Kidney tubule cell (primary cell): ENCODE data around the gene PRKN.

Experiments
- DNase-seq: peaks from one replicate; pipeline ENCODE4 v3.0.0-alpha.2; 2018; ENCODE audit warnings: low spot score

Gene PRKN

GRCh38 chr6:162050579-162050978, 677.0 kb downstream of the PRKN start:
- DNase-seq, result no peak

GRCh38 chr6:162046324-162046723, 681.2 kb downstream of the PRKN start:
- DNase-seq, result no peak

- peak; percentile 51 for DNase-seq
Observed at GRCh38 chr6:162032620-162033019, 694.9 kb downstream of the PRKN start.

- no peak for DNase-seq
Observed at GRCh38 chr6:162029873-162030576, 697.5 kb downstream of the PRKN start.

GRCh38 chr6:162026843-162027242, 700.7 kb downstream of the PRKN start:
- peak; percentile 22 for DNase-seq

GRCh38 chr6:162026031-162026430, 701.5 kb downstream of the PRKN start:
- DNase-seq, result no peak

- no peak for DNase-seq
Observed at GRCh38 chr6:162019349-162019748, 708.2 kb downstream of the PRKN start.

GRCh38 chr6:162017536-162017935, 710.0 kb downstream of the PRKN start:
- no peak for DNase-seq

GRCh38 chr6:162014069-162014811, 713.3 kb downstream of the PRKN start:
- peak; percentile 47 for DNase-seq

- no peak for DNase-seq
Observed at GRCh38 chr6:162005372-162005771, 722.2 kb downstream of the PRKN start.

- DNase-seq, result no peak
Observed at GRCh38 chr6:161996783-161997182, 730.8 kb downstream of the PRKN start.

- DNase-seq, result peak; percentile 38
Observed at GRCh38 chr6:161985876-161986423, 741.6 kb downstream of the PRKN start.

GRCh38 chr6:161984713-161985112, 742.9 kb downstream of the PRKN start:
- no peak for DNase-seq

- no peak for DNase-seq
Observed at GRCh38 chr6:161976553-161976952, 751.0 kb downstream of the PRKN start.

- no peak for DNase-seq
Observed at GRCh38 chr6:161973064-161973463, 754.5 kb downstream of the PRKN start.

GRCh38 chr6:161971043-161971442, 756.5 kb downstream of the PRKN start:
- no peak for DNase-seq

GRCh38 chr6:161963634-161964234, 763.8 kb downstream of the PRKN start:
- DNase-seq, result no peak

- no peak for DNase-seq
Observed at GRCh38 chr6:161963181-161963580, 764.4 kb downstream of the PRKN start.

- no peak for DNase-seq
Observed at GRCh38 chr6:161961796-161962195, 765.8 kb downstream of the PRKN start.

- DNase-seq, result no peak
Observed at GRCh38 chr6:161961046-161961445, 766.5 kb downstream of the PRKN start.

- no peak for DNase-seq
Observed at GRCh38 chr6:161959072-161959471, 768.5 kb downstream of the PRKN start.

GRCh38 chr6:161956082-161956481, 771.5 kb downstream of the PRKN start:
- no peak for DNase-seq

GRCh38 chr6:161954699-161955276, 772.8 kb downstream of the PRKN start:
- no peak for DNase-seq
